Ovary (tissue), 9 donors: ENCODE data around the gene ELOB. TPM values are rescaled to one million over a fixed set of nuclear protein-coding genes. Genes with fewer than 3 reads are reported as not detected.
A peak's percentile ranks its signal among the peaks of the same experiment; 100 is the strongest.

Source experiments
- DNase-seq, 5 donors: peaks; one replicate each; pipeline ENCODE4 v3.0.0-alpha.2; 2019 to 2020
- H3K27ac ChIP-seq, 2 donors: fragments of 200-600 bp; one replicate each; pipeline versions ENCODE4 v1.5.1 to v1.8.0; 2019 to 2022
- H3K27me3 ChIP-seq: fragments of 200-600 bp; one replicate; pipeline ENCODE4 v1.8.0; 2022
- H3K36me3 ChIP-seq: fragments of 200-600 bp; sonication (generic); one replicate; pipeline ENCODE4 v1.5.1; 2019
- H3K4me1 ChIP-seq: one replicate; pipeline ENCODE4 v1.8.1; 2013; ENCODE audit warnings: mild to moderate bottlenecking, moderate library complexity; ENCODE audit not compliant: insufficient read depth
- H3K4me3 ChIP-seq: fragments of 200-600 bp; sonication (generic); one replicate; pipeline ENCODE4 v1.5.1; 2017
- H3K9me3 ChIP-seq, 2 donors: fragments of 200-600 bp in 1 of 2; sonication (generic) in 1 of 2; one replicate each; pipeline versions ENCODE4 v1.5.1 to v1.8.1; 2013 to 2019; ENCODE audit warnings: mild to moderate bottlenecking in 1 of 2, moderate library complexity in 1 of 2
- CTCF ChIP-seq, 3 donors: fragments of 450-650 bp in 2 of 3; fragments of 200-600 bp in 1 of 3; IDR thresholded peaks; one replicate each; pipeline versions ENCODE4 v1.5.1 to v1.8.0; 2016 to 2022; ENCODE audit warnings: antibody characterized with exemption in 3 of 3, mild to moderate bottlenecking in 1 of 3
- EP300 ChIP-seq: sonication (generic); formaldehyde crosslinking; IDR thresholded peaks from one replicate; pipeline ENCODE4 v1.6.1; 2017; ENCODE audit warnings: antibody characterized with exemption
- POLR2A ChIP-seq: fragments of 450-650 bp; IDR thresholded peaks from one replicate; pipeline ENCODE4 v1.6.1; 2017; ENCODE audit warnings: antibody characterized with exemption, mild to moderate bottlenecking, moderate library complexity
- WGBS, 3 donors: extraction: QIAGEN DNeasy Blood & Tissue Kit in 1 of 3; methylation state at CpG; one replicate each; pipeline versions ENCODE4 v1.1.5 to v1.1.7; 2013 to 2017; 5-methylcytosine and 5-hydroxymethylcytosine counted together
- intact Hi-C, 4 donors: fragments of 100-400 bp; cut with DNase I; formaldehyde crosslinking; loops; one replicate each; pipeline versions ENCODE4 v1.11.0 to v1.15.1; 2022 to 2023
- polyA plus RNA-seq, 2 donors: library from polyadenylated mRNA; stranded (reverse); fragments of 200-250 nt in 1 of 2; fragments of 350-450 nt in 1 of 2; fragmentation: Illumina TruSeq in 1 of 2; extraction: RNeasy Lipid Tissue Mini Kit (QIAGEN cat#74804) in 1 of 2; gene quantifications; one replicate each; pipeline ENCODE4 v1.2.3, GENCODE V29; 2013 to 2014
- total RNA-seq, 7 donors: library from RNA; depleted of rRNA in 2 of 7; stranded (reverse); fragments of >200 nt in 2 of 7; fragmentation: NEBNext Ultra II Directional in 3 of 7; extraction: Animal tissue kit (Norgen Biotek cat#: 25700) in 3 of 7; gene quantifications; one replicate each; pipeline versions ENCODE4 v1.1.0 to v1.2.4, GENCODE V29; 2016 to 2023
- donor health status: DM: no; HTN: no; CAD: no; lungs with moderate emphysema.
- donor health status: DM: no; HTN: no; CAD: no.
- donor health status: Bipolar disorder and iron deficiency.
- donor health status: DM: yes; HTN: yes; CAD: no.
- donor health status: DM: no; HTN: no; CAD: no.
- donor health status: DM: yes; HTN: yes; CAD: no.

ELOB gene
- total and polyA plus RNA-seq, 9 donors = 8.9 to 498 (median 172) TPM

- peak in 1 of 5 donors; percentile 29 for DNase-seq
- H3K4me1 ChIP-seq = peaks cover 16% of the 10 kb centered on the region
- no peak overlapping the region for H3K4me3 ChIP-seq
- H3K9me3 ChIP-seq = no peaks in the 10 kb centered on the region
- no peak for TF ChIP-seq EP300
- no peak for TF ChIP-seq POLR2A
- no peak for TF ChIP-seq CTCF (IDR thresholded peaks at IDR 0.05)
- H3K36me3 ChIP-seq = no peaks in the 10 kb centered on the region
- H3K27me3 ChIP-seq = no peaks in the 10 kb centered on the region
- intact Hi-C loops = no loop called here
- H3K27ac ChIP-seq = no peak overlapping the region
- WGBS, 3 donors = 73% methylated on average over 23 of the region's 23 CpGs
Measured at GRCh38 chr16:2779151-2779920, 2.3 kb upstream of the ELOB start.

GRCh38 chr16:2778630-2778958 is 1.5 kb upstream of the ELOB start:
- peak in 1 of 5 donors; percentile 27 for DNase-seq
- Histone ChIP-seq H3K27ac (peak overlapping the region in 1 of 2 donors; percentile 98), H3K9me3 (no peaks in the 10 kb centered on the region), H3K4me3 (no peak overlapping the region), H3K36me3 (no peaks in the 10 kb centered on the region), H3K27me3 (no peaks in the 10 kb centered on the region), H3K4me1 (peaks cover 16% of the 10 kb centered on the region)
- TF ChIP-seq CTCF (IDR thresholded peaks at IDR 0.05) (no peak), EP300 (no peak), POLR2A (no peak)
- intact Hi-C loops = no loop called here
- WGBS, 3 donors = 93 to 96% (median 95%) methylated on average over 12 of the region's 12 CpGs

GRCh38 chr16:2777903-2778629 is 986 bp upstream of the ELOB start:
- H3K36me3 ChIP-seq = no peaks in the 10 kb centered on the region
- WGBS, 3 donors = 9 to 12% (median 10%) methylated on average over 27 of the region's 27 CpGs
- no peaks in the 10 kb centered on the region for H3K9me3 ChIP-seq
- peak overlapping the region; percentile 98 to 99 for H3K27ac ChIP-seq
- no peak for TF ChIP-seq CTCF (IDR thresholded peaks at IDR 0.05)
- no peak for TF ChIP-seq EP300
- TF ChIP-seq POLR2A = no peak
- peak in 4 of 5 donors; percentile 30 to 59 (median 46) for DNase-seq
- H3K4me3 ChIP-seq = peak overlapping the region; percentile 62
- no peaks in the 10 kb centered on the region for H3K27me3 ChIP-seq
- intact Hi-C loops = no loop called here
- peaks cover 16% of the 10 kb centered on the region for H3K4me1 ChIP-seq

- Histone ChIP-seq H3K27me3 (no peaks in the 10 kb centered on the region), H3K36me3 (no peaks in the 10 kb centered on the region), H3K27ac (peak overlapping the region in 1 of 2 donors; percentile 11), H3K9me3 (no peaks in the 10 kb centered on the region), H3K4me3 (peak overlapping the region; percentile 62), H3K4me1 (peaks cover 16% of the 10 kb centered on the region)
- peak in 1 of 5 donors; percentile 42 for DNase-seq
- TF ChIP-seq POLR2A (no peak), CTCF (IDR thresholded peaks at IDR 0.05) (no peak), EP300 (no peak)
- WGBS, 3 donors = 0% methylated on average over 60 to 72 of the region's 72 CpGs
- intact Hi-C loops = no loop called here
Measured at GRCh38 chr16:2776500-2777139, 460 bp downstream of the ELOB start.
